SU-DHL-6 (cell line): ENCODE results near the gene ZNF579.

Source experiments
- EZH2phosphoT487 ChIP-seq: fragments of 200-600 bp; sonication (generic), shearing (Covaris generic); conservative IDR thresholded peaks from 2 replicates; pipeline ENCODE4 v1.6.1; 2018; ENCODE audit warnings: mild to moderate bottlenecking, antibody characterized with exemption, low read length, moderate library complexity, mixed read lengths
- TF ChIP-seq, protein P1 (sequence below): fragments of 200-600 bp; sonication (generic); IDR thresholded peaks from one replicate; pipeline ENCODE4 v1.5.1; 2017; ENCODE audit warnings: antibody characterized with exemption, mild to moderate bottlenecking, low read length, moderate library complexity; ENCODE audit not compliant: insufficient read depth, poor library complexity, severe bottlenecking

DNA sequence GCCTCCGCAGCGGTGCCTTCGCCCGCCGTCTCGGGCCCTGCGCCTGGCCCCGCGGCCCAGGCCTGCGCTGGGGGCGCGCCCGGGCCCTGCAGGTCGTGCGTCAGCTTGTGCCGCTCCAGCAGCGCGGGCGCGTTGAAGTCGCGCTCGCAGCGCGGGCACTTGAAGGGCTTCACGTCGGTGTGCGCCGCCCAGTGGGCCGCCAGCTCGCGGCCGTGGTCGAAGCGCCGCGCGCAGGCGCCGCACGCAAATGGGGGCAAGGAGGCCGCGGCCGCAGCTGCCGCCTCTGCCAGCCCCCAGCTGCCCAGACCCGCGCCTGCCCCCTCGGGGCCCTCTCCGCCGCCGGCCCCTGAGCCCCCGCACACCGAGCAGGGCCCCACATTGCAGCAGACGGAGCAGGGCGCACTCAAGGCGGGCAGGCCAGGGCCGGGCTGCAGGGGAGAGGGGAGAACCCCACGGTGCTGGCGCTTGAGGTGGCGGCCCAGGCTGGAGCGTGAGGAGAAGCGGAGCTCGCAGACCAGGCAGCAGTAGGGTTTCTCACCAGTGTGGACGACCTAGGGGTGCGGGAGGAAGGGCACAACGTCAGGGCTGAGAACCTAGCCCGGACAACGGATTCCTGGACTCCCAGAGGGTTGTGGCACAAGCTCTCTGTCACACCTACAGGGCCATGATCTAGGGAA is 12.6 kb upstream of the ZNF579 start:
- TF ChIP-seq, protein P1, sequence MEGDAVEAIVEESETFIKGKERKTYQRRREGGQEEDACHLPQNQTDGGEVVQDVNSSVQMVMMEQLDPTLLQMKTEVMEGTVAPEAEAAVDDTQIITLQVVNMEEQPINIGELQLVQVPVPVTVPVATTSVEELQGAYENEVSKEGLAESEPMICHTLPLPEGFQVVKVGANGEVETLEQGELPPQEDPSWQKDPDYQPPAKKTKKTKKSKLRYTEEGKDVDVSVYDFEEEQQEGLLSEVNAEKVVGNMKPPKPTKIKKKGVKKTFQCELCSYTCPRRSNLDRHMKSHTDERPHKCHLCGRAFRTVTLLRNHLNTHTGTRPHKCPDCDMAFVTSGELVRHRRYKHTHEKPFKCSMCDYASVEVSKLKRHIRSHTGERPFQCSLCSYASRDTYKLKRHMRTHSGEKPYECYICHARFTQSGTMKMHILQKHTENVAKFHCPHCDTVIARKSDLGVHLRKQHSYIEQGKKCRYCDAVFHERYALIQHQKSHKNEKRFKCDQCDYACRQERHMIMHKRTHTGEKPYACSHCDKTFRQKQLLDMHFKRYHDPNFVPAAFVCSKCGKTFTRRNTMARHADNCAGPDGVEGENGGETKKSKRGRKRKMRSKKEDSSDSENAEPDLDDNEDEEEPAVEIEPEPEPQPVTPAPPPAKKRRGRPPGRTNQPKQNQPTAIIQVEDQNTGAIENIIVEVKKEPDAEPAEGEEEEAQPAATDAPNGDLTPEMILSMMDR, result no peak
- TF ChIP-seq EZH2phosphoT487, result no peak
